Measurements from ENCODE around the gene SORCS3.

SORCS3 gene

GRCh38 chr10:105284476-105285215 is 643.6 kb downstream of the SORCS3 start:
- TF ChIP-seq CTCF (IDR thresholded peaks at IDR 0.05) (no peak), ZFX (IDR thresholded peaks at IDR 0.05; ENCODE audit: borderline replicate concordance) (no peak)
- no peak overlapping the region for H3K27ac ChIP-seq

GRCh38 chr10:105288026-105288425 is 646.9 kb downstream of the SORCS3 start:
- no peak overlapping the region for H3K27ac ChIP-seq
- TF ChIP-seq CTCF (IDR thresholded peaks at IDR 0.05), result no peak
- no peak for TF ChIP-seq ZFX (IDR thresholded peaks at IDR 0.05; ENCODE audit: borderline replicate concordance)

GRCh38 chr10:105288613-105289012 is 647.5 kb downstream of the SORCS3 start:
- no peak overlapping the region for H3K27ac ChIP-seq
- TF ChIP-seq CTCF (IDR thresholded peaks at IDR 0.05) (no peak), ZFX (IDR thresholded peaks at IDR 0.05; ENCODE audit: borderline replicate concordance) (no peak)

- TF ChIP-seq CTCF (IDR thresholded peaks at IDR 0.05), result no peak
- no peak for TF ChIP-seq ZFX (IDR thresholded peaks at IDR 0.05; ENCODE audit: borderline replicate concordance)
These were observed 650.5 kb downstream of the SORCS3 start for GRCh38 chr10:105291571-105291970.

GRCh38 chr10:105292236-105292635 is 651.1 kb downstream of the SORCS3 start:
- no peak for TF ChIP-seq ZFX (IDR thresholded peaks at IDR 0.05; ENCODE audit: borderline replicate concordance)
- TF ChIP-seq CTCF (IDR thresholded peaks at IDR 0.05), result no peak
- no peak overlapping the region for H3K27ac ChIP-seq

More at GRCh38 chr10:105291571-105291970, 650.5 kb downstream of the SORCS3 start:
- no peak overlapping the region for H3K27ac ChIP-seq
